GM18507 (cell line): ENCODE data around the gene OR2L8.

Source experiments
- DNase-seq: peaks from one replicate; pipeline ENCODE4 v3.0.0; 2011; ENCODE audit warnings: low read depth; ENCODE audit not compliant: insufficient read length; ENCODE audit errors: extremely low spot score
- FAIRE-seq: peaks from 2 replicates; lab custom pipeline; 2011; peaks lifted over from hg19 to GRCh38; lab: Jason Lieb, UNC

The OR2L8 gene

DNA sequence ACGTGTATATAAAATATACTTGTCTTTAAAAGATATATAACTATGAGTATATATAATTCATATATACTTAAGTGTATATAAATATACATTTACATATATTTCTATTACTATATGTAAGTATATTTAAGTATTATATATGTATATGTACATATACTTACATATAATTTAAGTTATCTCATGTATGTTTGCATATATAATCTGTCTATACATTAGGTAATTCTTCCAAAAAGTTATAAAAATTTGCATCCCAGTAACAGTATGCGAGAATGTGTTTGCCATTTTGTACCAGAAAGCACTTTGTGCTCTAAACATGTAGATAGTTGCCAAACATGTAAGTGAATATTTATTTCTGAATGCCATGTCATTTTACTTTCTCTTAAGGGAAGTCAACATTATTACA lies 16.3 kb downstream of the OR2L8 start, which contains the start of gene OR2AK2:
TSS of gene OR2AK2 (plus strand) at position 301 of the 400 bp plus-strand sequence. CDS start 144 bp downstream, outside the sequence.
- FAIRE-seq (no peak), DNase-seq (no peak)

GRCh38 chr1:247966532-247967204 lies 18.0 kb downstream of the OR2L8 start:
- FAIRE-seq, result peak; percentile 70
- DNase-seq, result peak; percentile 8

GRCh38 chr1:247992986-247993385 lies 44.3 kb downstream of the OR2L8 start:
- no peak for FAIRE-seq
- no peak for DNase-seq

GRCh38 chr1:247998811-247999210 lies 50.2 kb downstream of the OR2L8 start:
- FAIRE-seq, result no peak
- DNase-seq, result no peak
